Esophagus squamous epithelium (tissue), 4 donors: ENCODE data around the gene ASPN.

Experiments
- CTCF ChIP-seq, 6 experiments: fragments of 450-650 bp in 4 of 6; fragments of 200-600 bp in 2 of 6; sonication (generic) in 2 of 6; IDR thresholded peaks; one replicate each; pipeline ENCODE4 v1.5.1; 2016 to 2019; ENCODE audit warnings: antibody characterized with exemption in 6 of 6, mild to moderate bottlenecking in 4 of 6, moderate library complexity in 4 of 6
- POLR2A ChIP-seq, 4 donors: fragments of 450-650 bp; IDR thresholded peaks; one replicate each; pipeline ENCODE4 v1.6.1; 2017; ENCODE audit warnings: antibody characterized with exemption in 4 of 4, mild to moderate bottlenecking in 4 of 4, moderate library complexity in 3 of 4

DNA sequence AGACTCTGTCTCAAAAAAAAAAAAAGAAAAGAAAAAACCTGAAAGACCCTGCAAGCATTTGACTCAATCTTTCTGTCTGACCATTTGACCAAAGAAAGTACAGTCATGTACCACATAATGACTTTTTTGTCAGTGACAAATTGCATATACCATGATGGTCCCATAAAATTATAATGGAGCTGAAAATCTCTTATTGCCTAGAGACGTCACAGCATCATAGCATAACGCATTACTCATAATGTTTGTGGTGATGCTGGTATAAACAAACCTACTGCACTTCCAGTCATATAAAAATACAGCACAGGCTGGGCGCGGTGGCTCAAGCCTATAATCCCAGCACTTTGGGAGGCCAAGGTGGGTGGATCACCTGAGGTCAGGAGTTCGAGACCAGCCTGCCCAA is 43.0 kb upstream of the ASPN start:
- TF ChIP-seq CTCF (IDR thresholded peaks at IDR 0.05) (no peak), POLR2A (IDR thresholded peaks at IDR 0.05) (no peak)
